ENCODE data around the gene AP4M1.

The AP4M1 gene

GRCh38 chr7:100082978-100083377 lies 18.5 kb upstream of the AP4M1 start:
- no peak for TF ChIP-seq CTCF (IDR thresholded peaks at IDR 0.05; ENCODE audit: control insufficient read depth, insufficient read depth, low read depth, low read length, missing control alignments)
- no peak overlapping the region for H3K4me3 ChIP-seq (ENCODE audit: control insufficient read depth, low read depth, low read length)
- DNase-seq (ENCODE audit: low read depth): no peak

- no peak for DNase-seq (ENCODE audit: low read depth)
- no peak overlapping the region for H3K4me3 ChIP-seq (ENCODE audit: control insufficient read depth, low read depth, low read length)
- TF ChIP-seq CTCF (IDR thresholded peaks at IDR 0.05; ENCODE audit: control insufficient read depth, insufficient read depth, low read depth, low read length, missing control alignments): no peak
These were observed 15.9 kb upstream of the AP4M1 start for GRCh38 chr7:100085515-100085914.

- no peak for TF ChIP-seq CTCF (IDR thresholded peaks at IDR 0.05; ENCODE audit: control insufficient read depth, insufficient read depth, low read depth, low read length, missing control alignments)
- peak; percentile 92 for DNase-seq (ENCODE audit: low read depth)
- H3K4me3 ChIP-seq (ENCODE audit: control insufficient read depth, low read depth, low read length): no peak overlapping the region
These were observed 14.2 kb upstream of the AP4M1 start for GRCh38 chr7:100087055-100087750.

- DNase-seq (ENCODE audit: low read depth): no peak
- TF ChIP-seq CTCF (IDR thresholded peaks at IDR 0.05; ENCODE audit: control insufficient read depth, insufficient read depth, low read depth, low read length, missing control alignments): no peak
- peak overlapping the region; percentile 80 for H3K4me3 ChIP-seq (ENCODE audit: control insufficient read depth, low read depth, low read length)
These were observed 13.3 kb upstream of the AP4M1 start for GRCh38 chr7:100088095-100088620.

- peak within 1 kb of the TSS; percentile 80 for H3K4me3 ChIP-seq (ENCODE audit: control insufficient read depth, low read depth, low read length)
- no peak for DNase-seq (ENCODE audit: low read depth)
- TF ChIP-seq CTCF (IDR thresholded peaks at IDR 0.05; ENCODE audit: control insufficient read depth, insufficient read depth, low read depth, low read length, missing control alignments): no peak
These were observed 12.6 kb upstream of the AP4M1 start, which contains the start of gene COPS6 for GRCh38 chr7:100088621-100089457. Gene COPS6, plus strand, starts transcription at chr7:100088969. Its CDS starts 22 bp downstream, at chr7:100088991.

GRCh38 chr7:100089458-100090196 lies 11.8 kb upstream of the AP4M1 start:
- no peak for TF ChIP-seq CTCF (IDR thresholded peaks at IDR 0.05; ENCODE audit: control insufficient read depth, insufficient read depth, low read depth, low read length, missing control alignments)
- DNase-seq (ENCODE audit: low read depth): no peak

More at GRCh38 chr7:100089458-100090196, 11.8 kb upstream of the AP4M1 start:
- peak overlapping the region; percentile 80 for H3K4me3 ChIP-seq (ENCODE audit: control insufficient read depth, low read depth, low read length)

Data from AG09309 (cell line).